Caco-2 (cell line): Measurements from ENCODE around the gene CEACAM21. TPM values are rescaled to one million over a fixed set of nuclear protein-coding genes. Genes with fewer than 3 reads are reported as not detected.

Experiments used
- BruUV-seq: library from RNA; stranded (reverse); fragments of 400-500 nt; replicated peaks from 2 replicates; lab custom pipeline; 2021; lab: Mats Ljungman, UMichigan
- CTCF ChIA-PET: fragments of 300-600 bp; sonication (Branson Sonifier 250); formaldehyde crosslinking; loops from one replicate; lab custom pipeline; 2022; ENCODE audit warnings: antibody characterized with exemption; lab: Charles Lee
- POLR2A ChIA-PET: fragments of 300-600 bp; sonication (Branson Sonifier 250); formaldehyde crosslinking; loops from one replicate; lab custom pipeline; 2022; ENCODE audit warnings: antibody characterized with exemption; lab: Charles Lee
- DNase-seq, 2 experiments: peaks; one replicate each; pipeline versions ENCODE4 v3.0.0 to v3.0.0-alpha.2; 2020 to 2022
- H3K27me3 ChIP-seq: replicated peaks from 2 replicates; pipeline ENCODE4 v1.6.0; 2011; ENCODE audit warnings: low read length; ENCODE audit not compliant: control insufficient read depth, insufficient read depth
- H3K36me3 ChIP-seq: 2 replicates; pipeline ENCODE4 v1.5.1; 2011; ENCODE audit warnings: low read length; ENCODE audit not compliant: control insufficient read depth, insufficient read depth
- H3K4me1 ChIP-seq: fragments of 250-450 bp; sonication (Bioruptor Pico); 2 replicates; pipeline ENCODE4 v1.5.1; 2020; ENCODE audit warnings: mild to moderate bottlenecking
- H3K4me3 ChIP-seq: 2 replicates; pipeline ENCODE4 v1.5.1; 2011; ENCODE audit warnings: low read depth, mild to moderate bottlenecking, control low read depth, low read length
- H3K9me3 ChIP-seq: fragments of 250-450 bp; sonication (Bioruptor Pico); 2 replicates; pipeline ENCODE4 v1.5.1; 2020; ENCODE audit warnings: mild to moderate bottlenecking, moderate library complexity
- H3K27ac Mint-ChIP-seq: one replicate; pipeline ENCODE4 v1.8.0; 2022; ENCODE audit warnings: mixed read lengths; ENCODE audit not compliant: unreplicated experiment
- H3K27me3 Mint-ChIP-seq: one replicate; pipeline ENCODE4 v1.8.0; 2022; ENCODE audit warnings: mixed read lengths; ENCODE audit not compliant: insufficient read depth, unreplicated experiment
- H3K36me3 Mint-ChIP-seq: one replicate; pipeline ENCODE4 v1.8.0; 2022; ENCODE audit warnings: mild to moderate bottlenecking, mixed read lengths; ENCODE audit not compliant: insufficient read depth, unreplicated experiment
- H3K4me1 Mint-ChIP-seq: one replicate; pipeline ENCODE4 v1.8.0; 2022; ENCODE audit warnings: low read depth, mixed read lengths; ENCODE audit not compliant: unreplicated experiment
- H3K4me3 Mint-ChIP-seq: one replicate; pipeline ENCODE4 v1.8.0; 2022; ENCODE audit warnings: mild to moderate bottlenecking, moderate library complexity, mixed read lengths; ENCODE audit not compliant: unreplicated experiment
- H3K9me3 Mint-ChIP-seq: one replicate; pipeline ENCODE4 v1.8.0; 2022; ENCODE audit warnings: mixed read lengths; ENCODE audit not compliant: unreplicated experiment
- CTCF ChIP-seq, 2 experiments: fragments of 200-600 bp in 1 of 2; IDR thresholded peaks; 1 replicate in 1 of 2; 2 replicates in 1 of 2; pipeline versions ENCODE4 v1.5.1 to v1.8.0; 2011 to 2022; ENCODE audit warnings: antibody characterized with exemption in 1 of 2, control low read depth in 1 of 2, inconsistent platforms in 1 of 2, low read depth in 1 of 2, low read length in 1 of 2, mild to moderate bottlenecking in 1 of 2, moderate library complexity in 1 of 2; ENCODE audit not compliant: insufficient read depth in 1 of 2, severe bottlenecking in 1 of 2, unreplicated experiment in 1 of 2
- intact Hi-C: fragments of 100-400 bp; cut with micrococcal nuclease; formaldehyde crosslinking; loops from one replicate; pipeline ENCODE4 v1.10.0; 2022; ENCODE audit not compliant: unreplicated experiment
- total RNA-seq: library from RNA; stranded (reverse); gene quantifications from 2 replicates; pipeline ENCODE4 v1.2.3, GENCODE V29; 2022

The CEACAM21 gene
- total RNA-seq, 1 experiment from 2014 or later = not detected

DNA sequence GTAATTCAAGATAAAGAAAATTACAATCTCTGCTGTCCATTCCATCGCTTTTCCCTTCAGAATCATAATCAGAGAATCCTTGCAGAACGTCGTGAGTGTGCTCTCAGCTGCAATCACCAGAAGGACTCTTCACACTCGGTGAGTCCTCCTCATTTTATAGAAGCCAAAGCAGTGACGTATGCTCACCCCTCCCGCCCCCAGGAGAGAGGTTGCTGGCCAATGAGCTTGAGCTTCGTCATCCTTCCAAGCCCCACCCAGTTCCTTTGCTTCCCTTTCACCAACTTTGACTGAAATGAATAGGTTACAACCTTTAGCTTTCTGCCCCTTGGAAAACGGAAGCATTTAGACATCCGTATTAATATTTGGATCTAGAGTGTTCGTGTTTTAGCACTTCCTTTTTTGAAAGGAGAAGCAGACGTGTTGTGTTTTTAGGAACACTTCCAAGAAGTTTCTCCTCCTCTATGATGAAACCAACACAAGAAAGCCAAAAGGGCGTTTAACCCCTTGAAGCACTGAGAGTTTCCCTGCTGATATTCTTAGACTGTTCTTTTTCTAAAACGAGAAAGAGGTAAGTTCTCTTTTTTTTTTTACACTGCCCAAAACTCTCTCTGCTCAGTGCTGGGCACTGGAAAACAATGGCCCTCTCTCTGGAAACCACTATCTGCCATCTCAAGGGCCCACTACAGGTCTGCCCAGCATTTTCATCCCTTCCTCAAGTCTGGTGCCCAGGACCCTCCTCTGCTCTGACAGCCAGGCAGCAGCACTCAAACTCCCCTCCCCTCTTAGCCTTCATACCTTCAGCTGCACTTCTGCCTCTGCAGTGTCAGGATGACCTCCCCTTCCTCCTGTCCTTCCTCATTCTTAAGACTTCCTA is 44.3 kb upstream of the CEACAM21 start:
- DNase-seq = peak; percentile 24 to 57
- peaks cover 40% of the 10 kb centered on the region for H3K27me3 Mint-ChIP-seq
- POLR2A ChIA-PET = no interaction called here
- Histone ChIP-seq H3K27me3 (no peaks in the 10 kb centered on the region), H3K4me1 (no peaks in the 10 kb centered on the region), H3K9me3 (no peaks in the 10 kb centered on the region), H3K36me3 (no peaks in the 10 kb centered on the region), H3K4me3 (no peak overlapping the region)
- BruUV-seq = no TSS peak
- no peaks in the 10 kb centered on the region for H3K4me1 Mint-ChIP-seq
- intact Hi-C loops = no loop called here
- no peaks in the 10 kb centered on the region for H3K9me3 Mint-ChIP-seq
- no peak for TF ChIP-seq CTCF (IDR thresholded peaks at IDR 0.05; ENCODE audit: insufficient read depth in 1 of 2, low read depth in 1 of 2, low read length in 1 of 2, severe bottlenecking in 1 of 2, unreplicated experiment in 1 of 2)
- H3K36me3 Mint-ChIP-seq = no peaks in the 10 kb centered on the region
- H3K27ac Mint-ChIP-seq = no peak overlapping the region
- CTCF ChIA-PET = interaction anchor here (0.6 to 1.4 kb wide), 2 partner anchors 29 to 32 kb away, joined by 3 read pairs; no protein-coding TSS in a partner anchor
- H3K4me3 Mint-ChIP-seq = peak overlapping the region; percentile 54

DNA sequence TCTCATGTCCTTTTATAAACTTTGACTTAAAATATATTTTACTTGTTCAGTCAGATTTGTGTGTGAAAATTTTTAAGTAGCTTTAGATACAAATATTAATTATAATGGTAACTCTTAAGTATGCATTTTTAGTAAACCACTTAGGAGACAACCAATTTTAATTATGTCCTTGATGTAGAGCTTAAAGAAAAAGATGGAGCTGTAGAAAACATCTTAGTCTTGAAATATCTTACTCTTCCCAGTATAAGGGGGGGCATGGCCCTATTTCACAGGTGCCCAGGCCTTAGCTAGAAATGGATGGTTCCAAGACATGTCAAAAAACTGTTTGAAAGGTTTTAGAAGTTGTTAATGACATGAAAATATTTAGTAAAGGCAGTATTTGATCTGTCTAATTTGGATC is 43.4 kb upstream of the CEACAM21 start:
- intact Hi-C loops = no loop called here
- POLR2A ChIA-PET = no interaction called here
- no peak overlapping the region for H3K27ac Mint-ChIP-seq
- H3K9me3 Mint-ChIP-seq = no peaks in the 10 kb centered on the region
- TF ChIP-seq CTCF (IDR thresholded peaks at IDR 0.05; ENCODE audit: insufficient read depth in 1 of 2, low read depth in 1 of 2, low read length in 1 of 2, severe bottlenecking in 1 of 2, unreplicated experiment in 1 of 2) = no peak
- H3K4me3 Mint-ChIP-seq = no peak overlapping the region
- no peaks in the 10 kb centered on the region for H3K4me1 Mint-ChIP-seq
- H3K4me3 ChIP-seq = no peak overlapping the region
- CTCF ChIA-PET = no interaction called here
- H3K4me1 ChIP-seq = no peaks in the 10 kb centered on the region
- H3K27me3 ChIP-seq = no peaks in the 10 kb centered on the region
- BruUV-seq = no TSS peak
- no peaks in the 10 kb centered on the region for H3K9me3 ChIP-seq
- peaks cover 37% of the 10 kb centered on the region for H3K27me3 Mint-ChIP-seq
- H3K36me3 Mint-ChIP-seq = no peaks in the 10 kb centered on the region
- H3K36me3 ChIP-seq = no peaks in the 10 kb centered on the region
- DNase-seq = no peak

DNA sequence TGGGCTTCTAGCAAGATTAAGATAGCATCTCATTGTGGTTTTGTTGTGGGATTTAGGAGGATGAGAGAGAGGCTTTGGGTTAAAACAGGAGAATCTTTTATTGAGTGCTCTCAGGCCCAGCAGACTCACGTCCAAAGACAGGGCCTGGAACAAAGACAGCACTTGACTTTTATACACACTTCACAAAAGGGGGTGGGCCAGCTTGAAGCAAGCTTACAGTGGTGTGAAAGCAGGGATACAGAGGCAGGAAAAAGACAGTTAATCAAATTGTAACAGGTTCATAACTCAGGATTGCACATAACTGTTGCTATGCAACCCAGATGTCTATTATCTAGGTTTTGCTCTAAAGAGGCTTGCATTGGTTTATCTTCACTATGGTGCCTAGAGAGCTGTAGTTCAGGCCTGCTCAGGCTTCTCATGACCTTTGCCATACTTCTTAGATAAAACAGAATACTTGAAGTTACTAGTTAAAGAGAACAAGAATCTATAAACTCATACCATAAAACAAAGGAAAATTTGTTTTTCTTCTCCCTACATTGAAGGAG is 42.2 kb upstream of the CEACAM21 start:
- BruUV-seq = no TSS peak
- Mint-ChIP-seq H3K36me3 (no peaks in the 10 kb centered on the region), H3K27me3 (peaks cover 37% of the 10 kb centered on the region), H3K9me3 (no peaks in the 10 kb centered on the region), H3K4me1 (no peaks in the 10 kb centered on the region), H3K4me3 (no peak overlapping the region), H3K27ac (no peak overlapping the region)
- Histone ChIP-seq H3K27me3 (no peaks in the 10 kb centered on the region), H3K4me1 (no peaks in the 10 kb centered on the region), H3K9me3 (no peaks in the 10 kb centered on the region), H3K36me3 (no peaks in the 10 kb centered on the region), H3K4me3 (no peak overlapping the region)
- ChIA-PET POLR2A (no interaction called here), CTCF (no interaction called here)
- no peak for DNase-seq
- intact Hi-C loops = no loop called here
- no peak for TF ChIP-seq CTCF (IDR thresholded peaks at IDR 0.05; ENCODE audit: insufficient read depth in 1 of 2, low read depth in 1 of 2, low read length in 1 of 2, severe bottlenecking in 1 of 2, unreplicated experiment in 1 of 2)
